T-cell (primary cell): Measurements from ENCODE around the gene ARHGAP25. TPM values are rescaled to one million over a fixed set of nuclear protein-coding genes. Genes with fewer than 3 reads are reported as not detected.
A peak's percentile ranks its signal among the peaks of the same experiment; 100 is the strongest.

Experiments
- ATAC-seq, 4 experiments: fragments of 200-7000 bp in 3 of 4; fragments of 150-1000 bp in 1 of 4; cut with Tn5 transposase; replicated peaks in 1 of 4; 1 replicate in 3 of 4; 2 replicates in 1 of 4; pipeline ENCODE4 v1.10.0; 2021; ENCODE audit warnings: moderate library complexity in 3 of 4, mild to moderate bottlenecking in 2 of 4, moderate number of reproducible peaks in 1 of 4
- CTCF ChIA-PET, 2 donors: fragments of 300-600 bp; sonication (Branson Sonifier 250); formaldehyde crosslinking; loops; one replicate each; lab custom pipeline; 2022; ENCODE audit warnings: antibody characterized with exemption in 2 of 2; lab: Charles Lee
- POLR2A ChIA-PET, 2 donors: fragments of 300-600 bp; sonication (Branson Sonifier 250); formaldehyde crosslinking; loops; one replicate each; lab custom pipeline; 2022; ENCODE audit warnings: antibody characterized with exemption in 2 of 2; lab: Charles Lee
- DNase-seq, 35 experiments: peaks; one replicate each; pipeline versions ENCODE4 v3.0.0 to v3.0.0-alpha.2; 2013 to 2023
- H3K27ac ChIP-seq: one replicate; pipeline ENCODE4 v1.5.1; 2013; ENCODE audit warnings: low read length
- H3K27me3 ChIP-seq, 2 experiments: replicated peaks in 1 of 2; 1 replicate in 1 of 2; 2 replicates in 1 of 2; pipeline versions ENCODE4 v1.6.1 to v1.7.0; 2013; ENCODE audit warnings: low read length in 1 of 2, mixed read lengths in 1 of 2; ENCODE audit not compliant: control insufficient read depth in 2 of 2, insufficient read depth in 2 of 2; ENCODE audit errors: extremely low read depth in 1 of 2
- H3K36me3 ChIP-seq, 2 donors: 1 replicate in 1 of 2; 2 replicates in 1 of 2; pipeline versions ENCODE4 v1.6.1 to v1.7.0; 2013; ENCODE audit warnings: low read length in 1 of 2; ENCODE audit not compliant: control insufficient read depth in 2 of 2, insufficient read depth in 1 of 2; ENCODE audit errors: extremely low read depth in 1 of 2
- H3K4me1 ChIP-seq, 2 experiments: 1 replicate in 1 of 2; 2 replicates in 1 of 2; pipeline versions ENCODE4 v1.6.1 to v1.7.0; 2013; ENCODE audit warnings: low read length in 2 of 2, mixed read lengths in 1 of 2; ENCODE audit not compliant: insufficient read depth in 2 of 2, control insufficient read depth in 1 of 2; ENCODE audit errors: extremely low read depth in 1 of 2
- H3K4me3 ChIP-seq, 2 donors: 1 replicate in 1 of 2; 2 replicates in 1 of 2; pipeline versions ENCODE4 v1.5.1 to v1.7.0; 2013; ENCODE audit warnings: mild to moderate bottlenecking in 2 of 2, low read length in 1 of 2, moderate library complexity in 1 of 2; ENCODE audit not compliant: control insufficient read depth in 1 of 2; ENCODE audit errors: extremely low read depth in 1 of 2
- H3K9me3 ChIP-seq: 2 replicates; pipeline ENCODE4 v1.7.0; 2013
- H3K27ac Mint-ChIP-seq, 2 donors: one replicate each; pipeline ENCODE4 v1.8.0; 2020 to 2021; ENCODE audit warnings: mild to moderate bottlenecking in 2 of 2, mixed read lengths in 2 of 2
- H3K27me3 Mint-ChIP-seq, 2 donors: one replicate each; pipeline ENCODE4 v1.8.0; 2021 to 2022; ENCODE audit warnings: mixed read lengths in 2 of 2
- H3K36me3 Mint-ChIP-seq: one replicate; pipeline ENCODE4 v1.8.0; 2021; ENCODE audit warnings: mixed read lengths
- H3K4me1 Mint-ChIP-seq, 3 donors: one replicate each; pipeline ENCODE4 v1.8.0; 2020 to 2022; ENCODE audit warnings: mixed read lengths in 3 of 3, mild to moderate bottlenecking in 1 of 3
- H3K4me3 Mint-ChIP-seq, 3 donors: one replicate each; pipeline ENCODE4 v1.8.0; 2020 to 2022; ENCODE audit warnings: mild to moderate bottlenecking in 3 of 3, mixed read lengths in 3 of 3, moderate library complexity in 3 of 3
- H3K9me3 Mint-ChIP-seq, 3 donors: one replicate each; pipeline ENCODE4 v1.8.0; 2020 to 2022; ENCODE audit warnings: mixed read lengths in 3 of 3
- WGBS: methylation state at CpG from one replicate; pipeline ENCODE4 v1.1.5; 2013; ENCODE audit warnings: missing lambda C conversion rate; ENCODE audit not compliant: insufficient coverage; 5-methylcytosine and 5-hydroxymethylcytosine counted together
- total RNA-seq, 35 experiments: library from RNA in 6 of 35; stranded (reverse) in 6 of 35; fragments of 120-200 nt in 1 of 35; gene quantifications; one replicate each; pipeline versions ENCODE4 v1.2.1 to v1.2.4 and lab custom pipeline; 2013 to 2026

ARHGAP25 gene
- total RNA-seq, 5 donors from 2014 or later (not counting 1 experiment from before 2014, with no cell fraction given), result 103 to 134 (median 123) TPM

DNA sequence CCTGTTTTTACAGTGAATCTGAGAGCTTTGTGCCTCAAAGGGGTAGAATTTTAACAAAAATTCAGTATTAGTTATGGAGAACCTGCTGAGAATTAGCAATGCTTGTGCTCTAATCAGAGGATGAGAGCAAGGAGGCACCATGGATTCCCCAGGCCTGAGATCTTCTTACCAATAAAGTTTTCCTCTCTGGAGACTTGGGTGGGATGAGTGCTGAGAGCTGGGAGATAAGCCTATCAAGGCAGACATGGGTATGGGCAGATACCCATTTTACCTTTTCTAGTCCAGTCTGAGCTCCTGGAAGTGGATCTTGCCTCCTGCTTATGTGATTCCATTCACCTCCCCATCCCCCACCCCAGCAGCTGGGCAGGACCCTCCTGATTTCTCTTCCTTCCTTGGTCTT, 82.7 kb downstream of the ARHGAP25 start:
- Mint-ChIP-seq H3K4me1 (peaks cover 0 to 13% (median 13%) of the 10 kb centered on the region in 3 donors), H3K27me3 (no peaks in the 10 kb centered on the region), H3K36me3 (peaks cover 60% of the 10 kb centered on the region), H3K27ac (peak overlapping the region; percentile 87 to 89), H3K4me3 (no peak overlapping the region), H3K9me3 (no peaks in the 10 kb centered on the region)
- ChIA-PET POLR2A (interaction anchor here in 1 of 2 donors (0.7 kb wide), 1 partner anchor 47 kb away, joined by 3 read pairs; no protein-coding TSS in a partner anchor), CTCF (no interaction called here)
- H3K4me3 ChIP-seq, result no peak overlapping the region
- no peaks in the 10 kb centered on the region for H3K9me3 ChIP-seq
- H3K4me1 ChIP-seq, result no peaks in the 10 kb centered on the region
- peaks cover 12 to 96% of the 10 kb centered on the region in 2 donors for H3K36me3 ChIP-seq
- no peaks in the 10 kb centered on the region for H3K27me3 ChIP-seq
- DNase-seq (no peak), ATAC-seq (no peak)
- H3K27ac ChIP-seq, result peak overlapping the region; percentile 40

DNA sequence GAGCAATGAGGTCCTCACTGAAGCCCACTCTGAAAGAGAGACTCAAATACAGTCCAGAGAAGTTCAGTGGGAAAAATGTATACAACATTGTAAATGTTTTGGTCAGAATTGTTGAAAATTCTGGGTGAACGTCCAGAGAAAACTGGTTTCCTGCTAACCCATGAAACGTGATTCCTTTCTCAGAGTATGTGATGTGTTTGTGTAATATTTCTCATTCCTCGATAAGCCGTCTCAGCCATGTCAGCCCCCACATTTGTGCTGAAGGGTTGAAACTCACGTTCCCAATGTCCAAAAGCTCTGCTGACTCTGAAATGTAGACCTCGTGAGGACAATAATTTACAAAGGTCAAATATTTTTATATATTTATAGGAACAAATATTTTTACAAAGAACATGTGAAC, 84.9 kb downstream of the ARHGAP25 start:
- H3K4me1 ChIP-seq, result peaks cover 0 to 4% of the 10 kb centered on the region in 2 experiments
- no peak overlapping the region for H3K27ac ChIP-seq
- peaks cover 64% of the 10 kb centered on the region for H3K36me3 Mint-ChIP-seq
- peak overlapping the region; percentile 72 to 81 for H3K27ac Mint-ChIP-seq
- no peaks in the 10 kb centered on the region for H3K27me3 Mint-ChIP-seq
- H3K36me3 ChIP-seq, result peaks cover 24 to 95% of the 10 kb centered on the region in 2 donors
- no peak overlapping the region for H3K4me3 Mint-ChIP-seq
- H3K4me1 Mint-ChIP-seq, result peaks cover 5 to 26% (median 18%) of the 10 kb centered on the region in 3 donors
- no peak for ATAC-seq
- H3K27me3 ChIP-seq, result no peaks in the 10 kb centered on the region
- H3K9me3 ChIP-seq, result no peaks in the 10 kb centered on the region
- CTCF ChIA-PET, result interaction anchor here in 1 of 2 donors (0.7 kb wide), 1 partner anchor 36 kb away, joined by 3 read pairs; no protein-coding TSS in a partner anchor
- no peaks in the 10 kb centered on the region for H3K9me3 Mint-ChIP-seq
- POLR2A ChIA-PET, result no interaction called here
- no peak for DNase-seq
- 100% methylated on average over 1 of the region's 6 CpGs for WGBS
- no peak overlapping the region for H3K4me3 ChIP-seq

DNA sequence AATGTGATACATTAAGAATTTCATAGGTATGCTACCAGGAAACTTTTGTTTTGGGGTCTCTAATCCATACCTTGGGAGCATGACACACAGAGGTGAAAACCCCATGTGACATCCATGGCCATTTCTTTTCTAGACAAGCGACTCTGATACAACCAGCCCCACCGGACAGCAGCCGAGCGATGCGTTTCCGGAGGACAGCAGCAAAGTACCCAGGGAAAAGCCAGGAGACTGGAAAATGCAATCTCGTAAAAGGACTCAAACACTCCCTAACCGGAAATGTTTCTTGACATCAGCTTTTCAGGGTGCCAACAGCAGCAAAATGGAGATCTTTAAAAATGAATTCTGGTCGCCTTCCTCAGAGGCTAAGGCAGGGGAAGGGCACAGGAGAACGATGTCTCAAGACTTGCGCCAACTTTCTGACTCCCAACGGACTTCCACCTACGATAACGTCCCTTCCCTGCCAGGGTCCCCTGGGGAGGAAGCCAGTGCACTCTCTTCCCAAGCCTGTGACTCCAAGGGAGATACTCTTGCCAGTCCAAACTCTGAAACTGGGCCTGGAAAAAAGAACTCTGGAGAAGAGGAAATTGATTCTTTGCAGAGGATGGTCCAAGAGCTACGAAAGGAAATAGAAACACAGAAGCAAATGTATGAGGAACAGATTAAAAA, 87.7 kb downstream of the ARHGAP25 start:
- no peak for ATAC-seq
- peaks cover 26 to 96% of the 10 kb centered on the region in 2 donors for H3K36me3 ChIP-seq
- CTCF ChIA-PET, result interaction anchor here in 1 of 2 donors (0.6 to 1.1 kb wide), 2 partner anchors 22 to 73 kb away, joined by 3 to 4 read pairs; no protein-coding TSS in a partner anchor

DNA sequence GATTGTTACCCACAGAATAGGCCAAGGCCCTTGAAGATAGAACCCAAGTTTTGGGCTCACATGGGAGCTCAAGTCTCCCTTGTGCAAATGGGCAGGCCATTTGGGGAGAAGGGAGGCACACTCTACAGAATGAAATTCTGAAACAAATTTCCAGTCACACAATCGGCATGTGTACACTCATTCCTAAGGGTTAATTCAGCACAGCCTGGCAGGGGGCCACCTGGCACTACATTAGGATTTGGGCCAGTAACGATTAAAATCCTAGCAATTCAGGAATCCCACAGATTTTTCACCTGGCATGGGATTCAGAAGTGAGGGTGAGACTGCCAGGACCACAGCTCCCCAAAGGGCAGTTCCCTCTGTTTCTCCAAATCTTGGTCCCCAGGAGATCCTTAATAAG, 90.2 kb downstream of the ARHGAP25 start:
- WGBS, result 93% methylated on average over 2 of the region's 2 CpGs
- no peaks in the 10 kb centered on the region for H3K9me3 Mint-ChIP-seq
- no peaks in the 10 kb centered on the region for H3K9me3 ChIP-seq
- H3K27me3 ChIP-seq, result no peaks in the 10 kb centered on the region
- H3K4me1 ChIP-seq, result peaks cover 10 to 28% of the 10 kb centered on the region in 2 experiments
- no peak overlapping the region for H3K4me3 ChIP-seq
- no peak overlapping the region for H3K4me3 Mint-ChIP-seq
- DNase-seq (no peak), ATAC-seq (no peak)
- CTCF ChIA-PET, result no interaction called here
- peaks cover 35 to 54% (median 53%) of the 10 kb centered on the region in 3 donors for H3K4me1 Mint-ChIP-seq
- H3K27me3 Mint-ChIP-seq, result no peaks in the 10 kb centered on the region
- POLR2A ChIA-PET, result no interaction called here
- peak overlapping the region; percentile 70 to 77 for H3K27ac Mint-ChIP-seq
- peak overlapping the region; percentile 28 for H3K27ac ChIP-seq
- H3K36me3 Mint-ChIP-seq, result peaks cover 59% of the 10 kb centered on the region
- H3K36me3 ChIP-seq, result peaks cover 21 to 83% of the 10 kb centered on the region in 2 donors

More for the DNA sequence above, 87.7 kb downstream of the ARHGAP25 start:
- Mint-ChIP-seq H3K9me3 (no peaks in the 10 kb centered on the region), H3K27ac (peak overlapping the region; percentile 81 to 82), H3K36me3 (peaks cover 70% of the 10 kb centered on the region), H3K4me3 (no peak overlapping the region), H3K4me1 (peaks cover 12 to 38% (median 34%) of the 10 kb centered on the region in 3 donors), H3K27me3 (no peaks in the 10 kb centered on the region)
- no peak for DNase-seq
- POLR2A ChIA-PET, result no interaction called here
- H3K4me1 ChIP-seq, result peaks cover 0 to 4% of the 10 kb centered on the region in 2 experiments
- no peaks in the 10 kb centered on the region for H3K27me3 ChIP-seq
- peak overlapping the region; percentile 17 for H3K27ac ChIP-seq
- no peak overlapping the region for H3K4me3 ChIP-seq
- 98% methylated on average over 13 of the region's 15 CpGs for WGBS
- H3K9me3 ChIP-seq, result no peaks in the 10 kb centered on the region

DNA sequence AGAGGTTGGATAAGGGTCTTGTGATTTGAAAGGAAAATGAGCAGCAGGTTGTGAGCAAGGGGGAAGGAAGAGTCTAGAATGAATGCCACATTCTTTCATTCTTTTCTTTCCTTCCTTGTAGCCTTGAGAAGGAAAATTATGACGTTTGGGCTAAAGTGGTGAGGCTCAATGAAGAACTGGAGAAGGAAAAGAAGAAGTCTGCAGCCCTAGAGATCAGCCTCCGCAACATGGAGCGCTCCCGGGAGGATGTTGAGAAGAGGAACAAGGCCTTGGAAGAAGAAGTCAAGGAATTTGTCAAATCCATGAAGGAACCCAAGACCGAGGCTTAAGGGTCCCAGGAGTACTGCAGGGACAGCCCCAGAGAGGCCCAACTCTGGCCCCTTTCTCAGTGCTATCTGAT, 91.3 kb downstream of the ARHGAP25 start:
- ChIA-PET CTCF (no interaction called here), POLR2A (no interaction called here)
- peak overlapping the region; percentile 70 to 77 for H3K27ac Mint-ChIP-seq
- H3K9me3 Mint-ChIP-seq, result no peaks in the 10 kb centered on the region
- H3K36me3 Mint-ChIP-seq, result peaks cover 52% of the 10 kb centered on the region
- H3K4me1 Mint-ChIP-seq, result peaks cover 45 to 64% (median 61%) of the 10 kb centered on the region in 3 donors
- H3K36me3 ChIP-seq, result peaks cover 21 to 75% of the 10 kb centered on the region in 2 donors
- no peak overlapping the region for H3K4me3 ChIP-seq
- H3K27me3 ChIP-seq, result no peaks in the 10 kb centered on the region
- no peak for ATAC-seq
- DNase-seq, result no peak
- H3K27me3 Mint-ChIP-seq, result no peaks in the 10 kb centered on the region
- H3K9me3 ChIP-seq, result no peaks in the 10 kb centered on the region
- H3K4me1 ChIP-seq, result peaks cover 18 to 34% of the 10 kb centered on the region in 2 experiments
- no peak overlapping the region for H3K4me3 Mint-ChIP-seq
- H3K27ac ChIP-seq, result no peak overlapping the region
- 96% methylated on average over 4 of the region's 5 CpGs for WGBS

DNA sequence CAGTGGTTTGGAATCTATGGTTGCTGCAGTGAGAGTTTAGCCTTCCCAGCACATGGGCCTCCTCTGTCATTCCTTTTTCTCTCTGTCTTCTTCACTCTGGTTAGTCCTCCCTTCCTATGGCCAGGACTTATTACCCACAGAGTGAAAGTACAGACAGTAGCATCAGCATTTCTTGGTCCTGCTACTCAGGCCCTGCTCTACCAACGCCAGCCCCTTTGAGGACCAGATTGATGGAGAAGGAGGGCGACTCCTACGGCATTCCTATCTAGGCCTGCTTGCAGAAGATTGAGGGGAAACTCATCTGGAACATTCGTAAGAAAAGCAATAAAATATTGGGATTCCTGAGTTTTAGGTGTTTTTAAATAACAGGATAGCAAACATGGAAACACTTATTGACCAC, 93.1 kb downstream of the ARHGAP25 start:
- ATAC-seq (no peak), DNase-seq (no peak)
- ChIA-PET CTCF (no interaction called here), POLR2A (interaction anchor here in 1 of 2 donors (0.7 to 0.8 kb wide), 2 partner anchors 48 to 1258 kb away, joined by 3 to 5 read pairs; no protein-coding TSS in a partner anchor)
- WGBS, result no CpG with 5 or more reads among the region's 4 CpGs
- no peaks in the 10 kb centered on the region for H3K27me3 ChIP-seq
- Mint-ChIP-seq H3K36me3 (peaks cover 39% of the 10 kb centered on the region), H3K4me3 (no peak overlapping the region), H3K9me3 (no peaks in the 10 kb centered on the region), H3K27ac (peak overlapping the region; percentile 96 to 99), H3K27me3 (no peaks in the 10 kb centered on the region), H3K4me1 (peaks cover 60 to 82% (median 77%) of the 10 kb centered on the region in 3 donors)
- H3K27ac ChIP-seq, result peak overlapping the region; percentile 43
- no peak overlapping the region for H3K4me3 ChIP-seq
- H3K4me1 ChIP-seq, result peaks cover 23 to 51% of the 10 kb centered on the region in 2 experiments
- H3K9me3 ChIP-seq, result no peaks in the 10 kb centered on the region
- peaks cover 15 to 57% of the 10 kb centered on the region in 2 donors for H3K36me3 ChIP-seq
